ENCODE results near the gene PIP4K2C. TPM values are rescaled to one million over a fixed set of nuclear protein-coding genes. Genes with fewer than 3 reads are reported as not detected.

The PIP4K2C gene
- total and polyA plus RNA-seq, 12 donors: 5.8 to 17.2 (median 14.1) TPM

- Histone ChIP-seq H3K4me3 (no peak overlapping the region), H3K4me1 (peaks cover 9 to 33% (median 20%) of the 10 kb centered on the region in 9 donors), H3K9me3 (no peaks in the 10 kb centered on the region), H3K27ac (no peak overlapping the region), H3K27me3 (peaks cover 11 to 96% (median 72%) of the 10 kb centered on the region in 7 donors), H3K36me3 (peaks cover 0 to 10% (median 0%) of the 10 kb centered on the region in 9 donors)
- 84 to 86% methylated on average over 12 of the region's 12 CpGs for WGBS, 2 donors
- intact Hi-C loops (cut with DNase I): loop anchor here in 2 of 10 donors (10.0 kb wide), 2 partner anchors 161 to 171 kb away; partner anchors contain the start of genes GLI1 (in 1 of the 2) and INHBE (in 1 of the 2)
- no peak for ATAC-seq
- DNase-seq: no peak
- TF ChIP-seq CTCF (IDR thresholded peaks at IDR 0.05): no peak
Observed at GRCh38 chr12:57625261-57626032, 34.5 kb downstream of the PIP4K2C start.

GRCh38 chr12:57626111-57626920 is 35.3 kb downstream of the PIP4K2C start:
- ATAC-seq: no peak
- intact Hi-C loops (cut with DNase I): loop anchor here in 2 of 10 donors (10.0 kb wide), 2 partner anchors 162 to 172 kb away; partner anchors contain the start of genes GLI1 (in 1 of the 2) and INHBE (in 1 of the 2)
- Histone ChIP-seq H3K36me3 (peaks cover 0 to 10% (median 0%) of the 10 kb centered on the region in 9 donors), H3K4me1 (peaks cover 2 to 24% (median 11%) of the 10 kb centered on the region in 9 donors), H3K27ac (no peak overlapping the region), H3K27me3 (peaks cover 4 to 96% (median 70%) of the 10 kb centered on the region in 7 donors), H3K4me3 (no peak overlapping the region), H3K9me3 (no peaks in the 10 kb centered on the region)
- WGBS, 2 donors: 61 to 62% methylated on average over 13 of the region's 13 CpGs
- no peak for TF ChIP-seq CTCF (IDR thresholded peaks at IDR 0.05)
- DNase-seq: no peak

GRCh38 chr12:57626921-57627445 is 36.0 kb downstream of the PIP4K2C start:
- H3K9me3 ChIP-seq: no peaks in the 10 kb centered on the region
- TF ChIP-seq CTCF (IDR thresholded peaks at IDR 0.05): no peak
- H3K27me3 ChIP-seq: peaks cover 6 to 96% (median 73%) of the 10 kb centered on the region in 7 donors
- H3K27ac ChIP-seq: no peak overlapping the region
- H3K4me3 ChIP-seq: no peak overlapping the region
- DNase-seq (no peak), ATAC-seq (no peak)
- peaks cover 0 to 24% (median 11%) of the 10 kb centered on the region in 9 donors for H3K4me1 ChIP-seq
- H3K36me3 ChIP-seq: peaks cover 0 to 10% (median 0%) of the 10 kb centered on the region in 9 donors
- intact Hi-C loops (cut with DNase I): loop anchor here in 2 of 10 donors (10.0 kb wide), 2 partner anchors 162 to 172 kb away; partner anchors contain the start of genes GLI1 (in 1 of the 2) and INHBE (in 1 of the 2)
- WGBS, 2 donors: 53% methylated on average over 9 of the region's 9 CpGs

Data from heart right ventricle (tissue), 16 donors.